HepG2 (cell line): ENCODE data around the gene PIGL. TPM values are rescaled to one million over a fixed set of nuclear protein-coding genes. Genes with fewer than 3 reads are reported as not detected.

Experiments
- ARID2 ChIP-seq: sonication (generic); formaldehyde crosslinking; IDR thresholded peaks from 2 replicates; pipeline ENCODE4 v1.8.1; 2022; ENCODE audit warnings: mild to moderate bottlenecking, missing genetic modification reagents, borderline replicate concordance
- ATM ChIP-seq: fragments of 450-650 bp; IDR thresholded peaks from 2 replicates; pipeline ENCODE4 v1.7.1; 2017; ENCODE audit warnings: mild to moderate bottlenecking, borderline replicate concordance
- BHLHE40 ChIP-seq: IDR thresholded peaks from 2 replicates; pipeline ENCODE4 v1.6.1; 2011; ENCODE audit warnings: low read length, improper control_type of control experiment
- FOXO1 ChIP-seq: sonication (generic); formaldehyde crosslinking; IDR thresholded peaks from 2 replicates; pipeline ENCODE4 v1.4.0; 2020; ENCODE audit warnings: missing genetic modification reagents
- HDAC1 ChIP-seq: sonication (generic); formaldehyde crosslinking; IDR thresholded peaks from 2 replicates; pipeline ENCODE4 v1.5.1; 2020; ENCODE audit warnings: mild to moderate bottlenecking, missing genetic modification reagents
- KDM1A ChIP-seq: IDR thresholded peaks from 2 replicates; pipeline ENCODE4 v1.6.1; 2016; ENCODE audit warnings: missing compliant biosample characterization
- KDM3A ChIP-seq: IDR thresholded peaks from 2 replicates; pipeline ENCODE4 v1.6.1; 2018; ENCODE audit warnings: low read depth, missing compliant biosample characterization
- MED1 ChIP-seq: sonication (generic); formaldehyde crosslinking; IDR thresholded peaks from 2 replicates; pipeline ENCODE4 v1.4.0; 2020; ENCODE audit warnings: missing genetic modification reagents
- NFATC3 ChIP-seq: sonication (generic); formaldehyde crosslinking; IDR thresholded peaks from 2 replicates; pipeline ENCODE4 v1.5.1; 2020; ENCODE audit warnings: mild to moderate bottlenecking, missing genetic modification reagents
- POLR2AphosphoS5 ChIP-seq: IDR thresholded peaks from 2 replicates; pipeline ENCODE4 v1.6.1; 2012; ENCODE audit warnings: low read depth, low read length
- SAP130 ChIP-seq: IDR thresholded peaks from 2 replicates; pipeline ENCODE4 v1.6.1; 2016; ENCODE audit warnings: low read depth
- YEATS2 ChIP-seq: sonication (generic); formaldehyde crosslinking; IDR thresholded peaks from 2 replicates; pipeline ENCODE4 v1.4.0; 2020; ENCODE audit warnings: missing genetic modification reagents, borderline replicate concordance
- ZBTB8A ChIP-seq: sonication (generic); formaldehyde crosslinking; IDR thresholded peaks from 2 replicates; pipeline ENCODE4 v1.4.0; 2020; ENCODE audit warnings: mild to moderate bottlenecking, low read depth, missing genetic modification reagents, borderline replicate concordance
- ZFP41 ChIP-seq: sonication (generic); formaldehyde crosslinking; IDR thresholded peaks from 2 replicates; pipeline ENCODE4 v1.4.0; 2020; ENCODE audit warnings: mild to moderate bottlenecking, missing genetic modification reagents, borderline replicate concordance
- ZNF446 ChIP-seq: sonication (generic); formaldehyde crosslinking; IDR thresholded peaks from 2 replicates; pipeline ENCODE4 v1.5.0; 2020; ENCODE audit warnings: mild to moderate bottlenecking, missing genetic modification reagents
- ZNF567 ChIP-seq: sonication (generic); formaldehyde crosslinking; IDR thresholded peaks from 2 replicates; pipeline ENCODE4 v1.8.1; 2023; ENCODE audit warnings: mild to moderate bottlenecking, missing genetic modification reagents, borderline replicate concordance
- ZNF598 ChIP-seq: sonication (generic); formaldehyde crosslinking; IDR thresholded peaks from 2 replicates; pipeline ENCODE4 v1.5.1; 2020; ENCODE audit warnings: mild to moderate bottlenecking, missing genetic modification reagents, borderline replicate concordance
- ZNF660 ChIP-seq: sonication (generic); formaldehyde crosslinking; IDR thresholded peaks from 2 replicates; pipeline ENCODE4 v1.5.1; 2020; ENCODE audit warnings: mild to moderate bottlenecking, low read depth, missing genetic modification reagents, borderline replicate concordance
- ZNF761 ChIP-seq: sonication (generic); formaldehyde crosslinking; conservative IDR thresholded peaks from 2 replicates; pipeline ENCODE4 v1.4.0; 2020; ENCODE audit warnings: mild to moderate bottlenecking, missing genetic modification reagents
- polyA plus RNA-seq, 8 experiments: library from polyadenylated mRNA; depleted of rRNA in 3 of 8; stranded (reverse) in 7 of 8; unstranded in 1 of 8; fragments of >200 nt; fragmentation: Illumina TruSeq in 4 of 8; extraction: Trizol in 4 of 8; gene quantifications; 2 replicates each; pipeline versions ENCODE4 v1.2.1 to v1.2.3, GENCODE V29; 2011 to 2016; ENCODE audit warnings: low read depth in 4 of 8, missing spikeins in 1 of 8, mixed read lengths in 1 of 8; ENCODE audit not compliant: insufficient read depth in 1 of 8
- total RNA-seq, 5 experiments: library from RNA; depleted of rRNA; stranded (reverse); fragments of >200 nt; fragmentation: Illumina TruSeq; extraction: Trizol; gene quantifications; 2 replicates each; pipeline ENCODE4 v1.2.3, GENCODE V29; 2016; ENCODE audit warnings: low read depth in 1 of 5
- TF ChIP-seq, protein P1 (sequence below): sonication (generic); formaldehyde crosslinking; IDR thresholded peaks from 2 replicates; pipeline ENCODE4 v1.4.0; 2020; ENCODE audit warnings: missing genetic modification reagents
- TF ChIP-seq, protein P2 (sequence below): sonication (generic); formaldehyde crosslinking; IDR thresholded peaks from 2 replicates; pipeline ENCODE4 v1.5.0; 2020; ENCODE audit warnings: missing genetic modification reagents
- TF ChIP-seq, protein P3 (sequence below): IDR thresholded peaks from 2 replicates; pipeline ENCODE4 v1.4.0; 2020; ENCODE audit warnings: mild to moderate bottlenecking, missing genetic modification reagents
- TF ChIP-seq, protein P4 (sequence below): sonication (generic); formaldehyde crosslinking; IDR thresholded peaks from 2 replicates; pipeline ENCODE4 v1.5.0; 2020; ENCODE audit warnings: mild to moderate bottlenecking, missing genetic modification reagents
- TF ChIP-seq, protein P5 (sequence below): sonication (generic); formaldehyde crosslinking; IDR thresholded peaks from 2 replicates; pipeline ENCODE4 v1.8.1; 2022; ENCODE audit warnings: mild to moderate bottlenecking, missing genetic modification reagents

The PIGL gene
- total and polyA plus RNA-seq, 2 of the 13 experiments (the other 11 are each of a cell fraction or from before 2014, with no cell fraction given): 28.5 to 63.8 TPM

DNA sequence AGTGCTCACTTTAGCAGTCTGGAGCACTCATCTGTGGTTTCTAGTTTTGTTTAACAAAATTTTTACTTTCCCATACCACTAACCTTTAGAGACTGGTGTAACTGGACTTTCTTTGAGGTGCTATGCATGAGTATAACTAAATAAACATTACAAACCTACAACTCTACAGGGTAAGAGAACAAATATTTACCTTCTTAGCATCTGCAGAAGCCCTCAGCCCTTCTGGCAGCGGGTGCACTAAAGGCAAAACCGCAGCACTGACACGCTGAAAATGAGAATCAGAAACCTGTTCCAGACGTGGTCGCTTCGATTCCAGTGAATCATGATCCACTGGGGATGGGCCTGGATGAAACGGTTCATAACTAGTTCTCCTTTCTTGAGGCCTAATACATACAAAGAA, 45.4 kb upstream of the PIGL start (continued):
- TF ChIP-seq ZNF660 (no peak), ZBTB8A (CRISPR knock-in tag) (no peak), ARID2 (CRISPR knock-in tag) (no peak), BHLHE40 (no peak), ZNF567 (no peak), ATM (no peak), KDM3A (CRISPR knock-in tag) (no peak), ZNF598 (CRISPR knock-in tag) (no peak), HDAC1 (no peak), ZNF761 (CRISPR knock-in tag) (no peak), YEATS2 (CRISPR knock-in tag) (no peak), KDM1A (CRISPR knock-in tag) (no peak), ZNF446 (CRISPR knock-in tag) (no peak), SAP130 (CRISPR knock-in tag) (peak; percentile 58), MED1 (CRISPR knock-in tag) (0 out of 2 replicates have a peak, but pooled peaks have one; percentile 14), FOXO1 (CRISPR knock-in tag) (no peak; the same call in 1 of the 2 replicates), NFATC3 (no peak), POLR2AphosphoS5 (no peak), ZFP41 (CRISPR knock-in tag) (no peak)
- TF ChIP-seq, protein P1, sequence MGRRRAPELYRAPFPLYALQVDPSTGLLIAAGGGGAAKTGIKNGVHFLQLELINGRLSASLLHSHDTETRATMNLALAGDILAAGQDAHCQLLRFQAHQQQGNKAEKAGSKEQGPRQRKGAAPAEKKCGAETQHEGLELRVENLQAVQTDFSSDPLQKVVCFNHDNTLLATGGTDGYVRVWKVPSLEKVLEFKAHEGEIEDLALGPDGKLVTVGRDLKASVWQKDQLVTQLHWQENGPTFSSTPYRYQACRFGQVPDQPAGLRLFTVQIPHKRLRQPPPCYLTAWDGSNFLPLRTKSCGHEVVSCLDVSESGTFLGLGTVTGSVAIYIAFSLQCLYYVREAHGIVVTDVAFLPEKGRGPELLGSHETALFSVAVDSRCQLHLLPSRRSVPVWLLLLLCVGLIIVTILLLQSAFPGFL (CRISPR knock-in tag): no peak
- TF ChIP-seq, protein P2, sequence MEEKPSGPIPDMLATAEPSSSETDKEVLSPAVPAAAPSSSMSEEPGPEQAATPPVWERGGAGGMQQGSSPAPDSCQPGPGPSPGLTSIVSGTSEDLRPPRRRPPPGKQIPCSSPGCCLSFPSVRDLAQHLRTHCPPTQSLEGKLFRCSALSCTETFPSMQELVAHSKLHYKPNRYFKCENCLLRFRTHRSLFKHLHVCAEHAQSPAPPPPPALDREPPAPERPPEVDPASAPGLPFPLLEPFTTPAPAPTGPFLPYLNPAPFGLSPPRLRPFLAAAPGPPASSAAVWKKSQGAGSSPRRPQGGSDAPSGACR (CRISPR knock-in tag): no peak
- TF ChIP-seq, protein P3, sequence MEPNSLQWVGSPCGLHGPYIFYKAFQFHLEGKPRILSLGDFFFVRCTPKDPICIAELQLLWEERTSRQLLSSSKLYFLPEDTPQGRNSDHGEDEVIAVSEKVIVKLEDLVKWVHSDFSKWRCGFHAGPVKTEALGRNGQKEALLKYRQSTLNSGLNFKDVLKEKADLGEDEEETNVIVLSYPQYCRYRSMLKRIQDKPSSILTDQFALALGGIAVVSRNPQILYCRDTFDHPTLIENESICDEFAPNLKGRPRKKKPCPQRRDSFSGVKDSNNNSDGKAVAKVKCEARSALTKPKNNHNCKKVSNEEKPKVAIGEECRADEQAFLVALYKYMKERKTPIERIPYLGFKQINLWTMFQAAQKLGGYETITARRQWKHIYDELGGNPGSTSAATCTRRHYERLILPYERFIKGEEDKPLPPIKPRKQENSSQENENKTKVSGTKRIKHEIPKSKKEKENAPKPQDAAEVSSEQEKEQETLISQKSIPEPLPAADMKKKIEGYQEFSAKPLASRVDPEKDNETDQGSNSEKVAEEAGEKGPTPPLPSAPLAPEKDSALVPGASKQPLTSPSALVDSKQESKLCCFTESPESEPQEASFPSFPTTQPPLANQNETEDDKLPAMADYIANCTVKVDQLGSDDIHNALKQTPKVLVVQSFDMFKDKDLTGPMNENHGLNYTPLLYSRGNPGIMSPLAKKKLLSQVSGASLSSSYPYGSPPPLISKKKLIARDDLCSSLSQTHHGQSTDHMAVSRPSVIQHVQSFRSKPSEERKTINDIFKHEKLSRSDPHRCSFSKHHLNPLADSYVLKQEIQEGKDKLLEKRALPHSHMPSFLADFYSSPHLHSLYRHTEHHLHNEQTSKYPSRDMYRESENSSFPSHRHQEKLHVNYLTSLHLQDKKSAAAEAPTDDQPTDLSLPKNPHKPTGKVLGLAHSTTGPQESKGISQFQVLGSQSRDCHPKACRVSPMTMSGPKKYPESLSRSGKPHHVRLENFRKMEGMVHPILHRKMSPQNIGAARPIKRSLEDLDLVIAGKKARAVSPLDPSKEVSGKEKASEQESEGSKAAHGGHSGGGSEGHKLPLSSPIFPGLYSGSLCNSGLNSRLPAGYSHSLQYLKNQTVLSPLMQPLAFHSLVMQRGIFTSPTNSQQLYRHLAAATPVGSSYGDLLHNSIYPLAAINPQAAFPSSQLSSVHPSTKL: peak; percentile 82
- TF ChIP-seq, protein P4, sequence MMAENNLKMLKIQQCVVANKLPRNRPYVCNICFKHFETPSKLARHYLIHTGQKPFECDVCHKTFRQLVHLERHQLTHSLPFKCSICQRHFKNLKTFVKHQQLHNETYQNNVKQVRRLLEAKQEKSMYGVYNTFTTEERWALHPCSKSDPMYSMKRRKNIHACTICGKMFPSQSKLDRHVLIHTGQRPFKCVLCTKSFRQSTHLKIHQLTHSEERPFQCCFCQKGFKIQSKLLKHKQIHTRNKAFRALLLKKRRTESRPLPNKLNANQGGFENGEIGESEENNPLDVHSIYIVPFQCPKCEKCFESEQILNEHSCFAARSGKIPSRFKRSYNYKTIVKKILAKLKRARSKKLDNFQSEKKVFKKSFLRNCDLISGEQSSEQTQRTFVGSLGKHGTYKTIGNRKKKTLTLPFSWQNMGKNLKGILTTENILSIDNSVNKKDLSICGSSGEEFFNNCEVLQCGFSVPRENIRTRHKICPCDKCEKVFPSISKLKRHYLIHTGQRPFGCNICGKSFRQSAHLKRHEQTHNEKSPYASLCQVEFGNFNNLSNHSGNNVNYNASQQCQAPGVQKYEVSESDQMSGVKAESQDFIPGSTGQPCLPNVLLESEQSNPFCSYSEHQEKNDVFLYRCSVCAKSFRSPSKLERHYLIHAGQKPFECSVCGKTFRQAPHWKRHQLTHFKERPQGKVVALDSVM: no peak
- TF ChIP-seq, protein P5, sequence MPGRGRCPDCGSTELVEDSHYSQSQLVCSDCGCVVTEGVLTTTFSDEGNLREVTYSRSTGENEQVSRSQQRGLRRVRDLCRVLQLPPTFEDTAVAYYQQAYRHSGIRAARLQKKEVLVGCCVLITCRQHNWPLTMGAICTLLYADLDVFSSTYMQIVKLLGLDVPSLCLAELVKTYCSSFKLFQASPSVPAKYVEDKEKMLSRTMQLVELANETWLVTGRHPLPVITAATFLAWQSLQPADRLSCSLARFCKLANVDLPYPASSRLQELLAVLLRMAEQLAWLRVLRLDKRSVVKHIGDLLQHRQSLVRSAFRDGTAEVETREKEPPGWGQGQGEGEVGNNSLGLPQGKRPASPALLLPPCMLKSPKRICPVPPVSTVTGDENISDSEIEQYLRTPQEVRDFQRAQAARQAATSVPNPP (CRISPR knock-in tag): no peak
